GM19395 (cell line): ENCODE data around the gene LMNA.
A peak's percentile ranks its signal among the peaks of the same experiment; 100 is the strongest.
"Not testable (repeated sequence)": the region's sequence is repeated elsewhere in the genome, so short reads cannot be mapped to it uniquely, and the experiment has no call there.

Experiments
- ATAC-seq: cut with Tn5 transposase; IDR thresholded peaks from one replicate; pipeline ENCODE4 v1.9.1; 2021; ENCODE audit warnings: mild to moderate bottlenecking, moderate library complexity; ENCODE audit not compliant: unreplicated experiment

LMNA gene

GRCh38 chr1:156104065-156104810 is 10.3 kb upstream of the LMNA start:
- no peak for ATAC-seq

- no peak for ATAC-seq
These were observed 9.4 kb upstream of the LMNA start for GRCh38 chr1:156104861-156105832.

GRCh38 chr1:156106624-156107488 is 7.7 kb upstream of the LMNA start:
- ATAC-seq, result peak; percentile 9

GRCh38 chr1:156108057-156108456 is 6.5 kb upstream of the LMNA start:
- ATAC-seq, result no peak

- ATAC-seq, result no peak
These were observed 5.8 kb upstream of the LMNA start for GRCh38 chr1:156108664-156109241.

GRCh38 chr1:156110252-156110651 is 4.3 kb upstream of the LMNA start:
- ATAC-seq, result no peak

- no peak for ATAC-seq
These were observed 3.1 kb upstream of the LMNA start for GRCh38 chr1:156111355-156111962.

- no peak for ATAC-seq
These were observed 2.0 kb upstream of the LMNA start for GRCh38 chr1:156112276-156113137.

- ATAC-seq, result no peak
These were observed 1.1 kb upstream of the LMNA start for GRCh38 chr1:156113282-156113950.

- ATAC-seq, result peak; percentile 20
These were observed 505 bp downstream of the LMNA start for GRCh38 chr1:156114919-156115513.

GRCh38 chr1:156115514-156116374 is 1.2 kb downstream of the LMNA start:
- no peak for ATAC-seq

- not testable (repeated sequence) for ATAC-seq
These were observed 2.2 kb downstream of the LMNA start for GRCh38 chr1:156116731-156117130.

- no peak for ATAC-seq
These were observed 3.1 kb downstream of the LMNA start for GRCh38 chr1:156117414-156118176.

GRCh38 chr1:156118177-156118868 is 3.8 kb downstream of the LMNA start:
- ATAC-seq, result no peak

- no peak for ATAC-seq
These were observed 5.1 kb downstream of the LMNA start for GRCh38 chr1:156119503-156120209.
